ENCODE data around the gene DTWD1.

GRCh38 chr15:49622561-49622960 is 1.7 kb downstream of the DTWD1 start:
- TF ChIP-seq CTCF (IDR thresholded peaks at IDR 0.05; ENCODE audit: low read length) = no peak
- TF ChIP-seq EZH2phosphoT487 (IDR thresholded peaks at IDR 0.05; ENCODE audit: low read length) = no peak
- TF ChIP-seq EZH2 (optimal IDR thresholded peaks at IDR 0.05; ENCODE audit: low read depth, low read length) = no peak
